Left lung (tissue), 10 donors: ENCODE measurements around the gene ZNF568. TPM values are rescaled to one million over a fixed set of nuclear protein-coding genes. Genes with fewer than 3 reads are reported as not detected.

Experiments used
- ATAC-seq: fragments of 200-7000 bp; cut with Tn5 transposase; one replicate; pipeline ENCODE4 v1.9.1; 2020; ENCODE audit warnings: moderate library complexity
- DNase-seq, 4 donors: peaks; one replicate each; pipeline ENCODE4 v3.0.0-alpha.2; 2013 to 2020
- H3K27ac ChIP-seq, 2 donors: fragments of 200-600 bp; sonication (generic) in 1 of 2; one replicate each; pipeline versions ENCODE4 v1.5.0 to v1.8.0; 2020 to 2021
- H3K27me3 ChIP-seq, 2 donors: fragments of 200-600 bp; sonication (generic) in 1 of 2; one replicate each; pipeline versions ENCODE4 v1.5.0 to v1.8.0; 2020 to 2021
- H3K36me3 ChIP-seq, 2 donors: fragments of 200-600 bp; sonication (generic) in 1 of 2; one replicate each; pipeline versions ENCODE4 v1.5.0 to v1.8.0; 2020 to 2021
- H3K4me1 ChIP-seq, 2 donors: fragments of 200-600 bp; one replicate each; pipeline ENCODE4 v1.8.0; 2021
- H3K4me3 ChIP-seq, 2 donors: fragments of 200-600 bp; sonication (generic) in 1 of 2; one replicate each; pipeline versions ENCODE4 v1.5.0 to v1.8.0; 2020 to 2021; ENCODE audit warnings: mild to moderate bottlenecking in 1 of 2
- H3K9me3 ChIP-seq, 2 donors: fragments of 200-600 bp; sonication (generic) in 1 of 2; one replicate each; pipeline versions ENCODE4 v1.5.0 to v1.8.0; 2020 to 2021
- intact Hi-C, 2 donors: fragments of 100-400 bp; cut with DNase I; formaldehyde crosslinking; loops; one replicate each; pipeline versions ENCODE4 v1.11.2 to v1.14.2; 2022
- polyA plus RNA-seq, 6 donors: library from polyadenylated mRNA; unstranded; fragments of 120-200 nt; gene quantifications; one replicate each; pipeline ENCODE4 v1.2.1, GENCODE V29; 2013; ENCODE audit not compliant: insufficient read length in 6 of 6
- total RNA-seq, 2 donors: library from RNA; stranded (reverse); fragmentation: NEBNext Ultra II Directional; extraction: Animal tissue kit (Norgen Biotek cat#: 25700); gene quantifications; one replicate each; pipeline ENCODE4 v1.2.1, GENCODE V29; 2021
- TF ChIP-seq, protein P1 (sequence below), 2 donors: fragments of 200-600 bp; sonication (generic) in 1 of 2; IDR thresholded peaks; one replicate each; pipeline versions ENCODE4 v1.5.0 to v1.8.0; 2021; ENCODE audit warnings: antibody characterized with exemption in 2 of 2
- donor health status: DM: no; HTN: yes; CAD: no.
- donor health status: DM: no; HTN: no; CAD: no.

ZNF568 gene
- total and polyA plus RNA-seq, 8 donors: 7.1 to 31.8 (median 27.8) TPM

DNA sequence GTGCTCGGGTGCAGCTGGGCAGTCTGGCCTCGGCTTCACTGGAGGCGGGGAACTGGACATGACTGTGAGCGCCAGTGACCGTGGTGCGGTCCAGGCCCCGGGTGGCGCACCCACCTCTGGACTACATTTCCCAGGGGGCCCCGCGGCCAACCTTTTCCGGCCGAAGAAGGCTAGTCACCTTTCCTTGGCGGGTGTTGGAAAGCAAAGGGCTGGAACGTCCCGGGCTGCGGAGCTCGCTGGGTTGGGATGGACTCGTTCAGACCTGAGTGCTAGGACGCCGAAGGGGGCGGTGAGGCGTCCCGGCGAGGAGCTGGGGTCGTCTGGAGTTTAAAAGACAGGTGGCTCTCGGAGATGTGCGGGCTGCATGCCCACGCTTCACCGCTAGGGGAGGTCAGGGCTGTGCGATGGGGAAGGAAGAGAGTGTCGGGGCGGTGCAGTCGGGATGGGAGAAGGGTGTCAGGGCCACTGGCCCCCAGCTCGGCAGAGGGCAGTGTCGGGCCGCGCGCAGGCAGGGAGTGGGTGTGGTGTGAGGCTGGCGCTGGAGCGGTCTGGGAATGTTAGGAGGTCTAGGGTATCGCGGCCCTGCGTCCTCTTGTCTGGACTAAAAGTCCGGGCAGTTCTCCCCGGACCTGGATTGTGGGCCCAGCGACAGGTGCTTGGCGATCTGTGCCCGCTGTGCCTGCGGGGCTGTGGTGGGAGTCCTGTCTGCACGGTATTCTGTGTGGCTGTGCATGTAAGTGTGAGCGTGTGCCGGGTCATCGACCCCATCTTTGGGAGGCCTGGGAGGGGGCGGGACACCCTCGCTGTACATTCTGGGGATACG lies 57.1 kb downstream of the ZNF568 start:
- ATAC-seq: peak; percentile 100

DNA sequence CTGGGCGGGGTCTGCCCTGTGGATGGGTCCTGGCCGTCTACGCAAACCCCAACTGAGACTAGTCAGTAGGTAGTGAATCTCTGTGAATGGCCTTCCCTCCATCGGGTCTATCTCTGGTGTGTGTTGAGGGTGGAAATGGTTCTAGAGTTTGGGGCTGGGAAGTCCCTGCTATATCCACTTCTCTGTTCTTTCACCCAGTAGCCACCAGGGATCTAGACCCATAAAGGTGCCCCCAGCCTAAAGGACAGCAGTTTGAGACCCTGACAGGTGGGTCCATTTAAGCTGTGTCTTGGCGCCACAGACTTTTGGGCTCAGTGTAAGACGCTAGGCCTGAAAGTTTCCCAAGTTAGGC lies 57.7 kb downstream of the ZNF568 start:
- Histone ChIP-seq H3K27me3 (no peaks in the 10 kb centered on the region), H3K4me3 (peak overlapping the region; percentile 55 to 63), H3K4me1 (peaks cover 0 to 16% of the 10 kb centered on the region in 2 donors), H3K9me3 (peaks cover 0 to 19% of the 10 kb centered on the region in 2 donors), H3K27ac (peak overlapping the region; percentile 54 to 79), H3K36me3 (peaks cover 0 to 18% of the 10 kb centered on the region in 2 donors)
- peak in 1 of 4 donors; percentile 2 for DNase-seq
- intact Hi-C loops: loop anchor here in 1 of 2 donors (10.0 kb wide), 1 partner anchor 201 kb away; the partner anchor contains the start of gene ZNF585A
- TF ChIP-seq, protein P1, sequence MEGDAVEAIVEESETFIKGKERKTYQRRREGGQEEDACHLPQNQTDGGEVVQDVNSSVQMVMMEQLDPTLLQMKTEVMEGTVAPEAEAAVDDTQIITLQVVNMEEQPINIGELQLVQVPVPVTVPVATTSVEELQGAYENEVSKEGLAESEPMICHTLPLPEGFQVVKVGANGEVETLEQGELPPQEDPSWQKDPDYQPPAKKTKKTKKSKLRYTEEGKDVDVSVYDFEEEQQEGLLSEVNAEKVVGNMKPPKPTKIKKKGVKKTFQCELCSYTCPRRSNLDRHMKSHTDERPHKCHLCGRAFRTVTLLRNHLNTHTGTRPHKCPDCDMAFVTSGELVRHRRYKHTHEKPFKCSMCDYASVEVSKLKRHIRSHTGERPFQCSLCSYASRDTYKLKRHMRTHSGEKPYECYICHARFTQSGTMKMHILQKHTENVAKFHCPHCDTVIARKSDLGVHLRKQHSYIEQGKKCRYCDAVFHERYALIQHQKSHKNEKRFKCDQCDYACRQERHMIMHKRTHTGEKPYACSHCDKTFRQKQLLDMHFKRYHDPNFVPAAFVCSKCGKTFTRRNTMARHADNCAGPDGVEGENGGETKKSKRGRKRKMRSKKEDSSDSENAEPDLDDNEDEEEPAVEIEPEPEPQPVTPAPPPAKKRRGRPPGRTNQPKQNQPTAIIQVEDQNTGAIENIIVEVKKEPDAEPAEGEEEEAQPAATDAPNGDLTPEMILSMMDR (IDR thresholded peaks at IDR 0.05): no peak
- peak; percentile 2 for ATAC-seq

More for the DNA sequence above, 57.1 kb downstream of the ZNF568 start:
- peaks cover 0 to 16% of the 10 kb centered on the region in 2 donors for H3K4me1 ChIP-seq
- H3K27ac ChIP-seq: peak overlapping the region; percentile 54 to 79
- peaks cover 0 to 14% of the 10 kb centered on the region in 2 donors for H3K36me3 ChIP-seq
- DNase-seq: peak; percentile 86 to 92 (median 88)
- H3K27me3 ChIP-seq: no peaks in the 10 kb centered on the region
- H3K4me3 ChIP-seq: peak overlapping the region; percentile 55 to 63
- TF ChIP-seq, protein P1 (IDR thresholded peaks at IDR 0.05): peak; percentile 81 to 90
- intact Hi-C loops: loop anchor here in 1 of 2 donors (10.0 kb wide), 1 partner anchor 202 kb away; the partner anchor contains the start of gene ZNF585A
- peaks cover 0 to 21% of the 10 kb centered on the region in 2 donors for H3K9me3 ChIP-seq

DNA sequence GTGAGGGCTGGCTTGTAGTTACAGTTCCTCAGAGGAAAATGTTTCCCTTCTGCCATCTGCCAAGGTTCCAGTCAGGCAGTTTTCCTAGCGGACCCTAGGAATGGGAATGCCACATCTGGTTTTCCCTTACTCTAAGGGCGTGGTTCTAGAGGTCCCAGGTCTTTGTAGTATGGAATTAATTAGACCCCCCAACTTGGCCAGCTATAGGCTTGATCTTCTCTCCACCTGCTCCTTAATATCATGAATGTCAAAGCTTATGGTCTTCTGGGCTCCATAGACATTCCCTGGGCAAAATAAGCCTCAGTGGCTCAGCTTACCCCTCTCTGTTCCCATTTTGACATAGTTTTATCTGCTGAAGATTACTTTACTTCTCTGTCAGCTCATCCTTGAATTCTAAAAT lies 70.0 kb downstream of the ZNF568 start:
- TF ChIP-seq, protein P1 (IDR thresholded peaks at IDR 0.05): no peak
- peaks cover 0 to 98% of the 10 kb centered on the region in 2 donors for H3K9me3 ChIP-seq
- no peak overlapping the region for H3K4me3 ChIP-seq
- peaks cover 0 to 24% of the 10 kb centered on the region in 2 donors for H3K36me3 ChIP-seq
- H3K27me3 ChIP-seq: no peaks in the 10 kb centered on the region
- intact Hi-C loops: no loop called here
- ATAC-seq (no peak), DNase-seq (no peak)
- no peak overlapping the region for H3K27ac ChIP-seq
- no peaks in the 10 kb centered on the region for H3K4me1 ChIP-seq

DNA sequence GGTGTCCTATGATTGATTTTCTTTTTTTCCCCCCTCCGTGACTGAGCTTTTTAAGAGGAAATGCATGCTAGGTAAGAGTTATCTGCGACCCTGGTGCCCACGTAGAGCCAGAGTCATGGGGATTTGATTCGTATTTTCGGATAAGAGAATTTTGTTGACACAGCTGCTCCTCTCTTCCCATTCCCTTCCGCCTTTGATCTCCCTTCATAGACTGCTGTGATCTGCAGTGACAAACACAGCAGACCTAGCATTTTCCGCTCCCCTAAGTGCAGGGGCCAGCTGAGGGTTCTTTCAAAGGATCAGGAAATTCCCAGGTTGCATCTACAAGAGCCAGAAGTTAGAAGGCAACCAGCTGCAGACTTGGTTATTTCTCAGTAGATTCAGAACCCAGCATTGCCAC lies 70.5 kb downstream of the ZNF568 start:
- DNase-seq: no peak
- intact Hi-C loops: no loop called here
- H3K27ac ChIP-seq: no peak overlapping the region
- H3K36me3 ChIP-seq: peaks cover 0 to 25% of the 10 kb centered on the region in 2 donors
- H3K27me3 ChIP-seq: no peaks in the 10 kb centered on the region
- no peaks in the 10 kb centered on the region for H3K4me1 ChIP-seq
- no peak for ATAC-seq
- H3K9me3 ChIP-seq: peaks cover 0 to 98% of the 10 kb centered on the region in 2 donors
- H3K4me3 ChIP-seq: no peak overlapping the region
- TF ChIP-seq, protein P1 (IDR thresholded peaks at IDR 0.05): no peak

DNA sequence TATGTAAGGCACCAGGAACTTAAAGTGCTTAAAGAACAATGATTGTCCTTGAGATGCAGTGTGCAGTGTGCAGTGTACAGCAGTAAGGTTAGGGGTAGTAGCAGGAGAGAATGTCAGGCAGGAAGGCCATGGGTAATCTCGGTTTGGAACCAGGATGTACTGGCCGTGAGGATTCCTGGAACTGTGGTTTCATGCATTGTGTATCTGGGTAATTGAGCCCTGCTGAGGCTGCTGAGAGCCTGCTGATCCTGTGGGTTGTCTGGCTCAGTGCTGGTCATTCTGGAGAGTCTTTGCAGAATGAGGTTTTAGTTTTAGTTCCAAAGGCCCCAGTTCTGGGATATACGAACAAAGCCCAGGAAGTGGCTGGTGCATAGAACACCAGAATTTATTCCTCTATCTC lies 71.0 kb downstream of the ZNF568 start:
- DNase-seq (no peak), ATAC-seq (no peak)
- intact Hi-C loops: no loop called here
- Histone ChIP-seq H3K4me3 (no peak overlapping the region), H3K36me3 (peaks cover 0 to 26% of the 10 kb centered on the region in 2 donors), H3K4me1 (no peaks in the 10 kb centered on the region), H3K27ac (no peak overlapping the region), H3K9me3 (peaks cover 0 to 98% of the 10 kb centered on the region in 2 donors), H3K27me3 (no peaks in the 10 kb centered on the region)
- TF ChIP-seq, protein P1 (IDR thresholded peaks at IDR 0.05): no peak
